Muscle of back (tissue), 11 donors: Measurements from ENCODE around the gene TOMM40L. TPM values are rescaled to one million over a fixed set of nuclear protein-coding genes. Genes with fewer than 3 reads are reported as not detected.
"Not testable (repeated sequence)": the region's sequence is repeated elsewhere in the genome, so short reads cannot be mapped to it uniquely, and the experiment has no call there.

Experiments used
- DNase-seq, 3 donors: peaks; one replicate each; pipeline versions ENCODE4 v3.0.0 to v3.0.0-alpha.2; 2013
- polyA plus RNA-seq, 10 donors: library from polyadenylated mRNA; unstranded; fragments of 120-200 nt; gene quantifications; one replicate each; pipeline ENCODE4 v1.2.1, GENCODE V29; 2013; ENCODE audit not compliant: insufficient read length in 10 of 10

The TOMM40L gene
- polyA plus RNA-seq, 10 donors: 8.7 to 11.3 (median 9.4) TPM

DNA sequence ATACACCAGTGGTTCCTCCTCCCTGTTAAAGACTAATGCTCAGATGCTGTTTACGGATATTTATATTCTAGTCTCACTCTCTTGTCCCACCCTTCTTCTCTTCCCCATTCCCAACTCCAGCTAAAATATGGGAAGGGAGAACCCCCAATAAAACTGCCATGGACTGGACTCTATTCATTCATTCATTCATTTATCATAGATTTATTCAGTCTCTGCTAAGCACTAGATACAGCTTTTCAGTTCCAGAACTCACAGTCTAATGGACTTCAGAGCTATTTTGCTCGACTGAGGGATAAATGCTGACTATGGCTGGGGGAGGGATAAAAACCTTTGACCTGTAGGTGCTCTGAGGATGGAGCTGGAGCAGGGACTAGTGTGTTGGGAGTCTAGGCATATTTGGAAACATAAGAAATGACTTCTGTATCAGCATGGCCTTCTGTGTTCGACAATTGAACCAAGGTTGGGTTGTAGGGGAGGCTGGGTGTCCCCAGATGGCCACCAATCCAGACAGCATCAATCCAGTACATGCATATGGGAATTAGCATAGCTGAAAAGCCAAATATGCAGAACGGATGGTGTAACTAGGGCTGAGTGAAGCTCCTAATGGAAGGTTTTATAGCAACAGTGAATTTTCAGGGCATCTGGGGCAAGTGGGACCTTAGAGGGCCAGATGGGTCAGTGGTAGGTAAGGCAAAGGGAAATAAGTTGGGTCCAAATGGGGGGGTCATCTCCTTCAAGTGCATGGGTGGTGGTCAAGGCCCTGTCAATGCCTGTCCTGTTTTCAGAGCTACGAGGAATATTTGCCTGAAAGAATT is 6.6 kb upstream of the TOMM40L start:
- DNase-seq: no peak

DNA sequence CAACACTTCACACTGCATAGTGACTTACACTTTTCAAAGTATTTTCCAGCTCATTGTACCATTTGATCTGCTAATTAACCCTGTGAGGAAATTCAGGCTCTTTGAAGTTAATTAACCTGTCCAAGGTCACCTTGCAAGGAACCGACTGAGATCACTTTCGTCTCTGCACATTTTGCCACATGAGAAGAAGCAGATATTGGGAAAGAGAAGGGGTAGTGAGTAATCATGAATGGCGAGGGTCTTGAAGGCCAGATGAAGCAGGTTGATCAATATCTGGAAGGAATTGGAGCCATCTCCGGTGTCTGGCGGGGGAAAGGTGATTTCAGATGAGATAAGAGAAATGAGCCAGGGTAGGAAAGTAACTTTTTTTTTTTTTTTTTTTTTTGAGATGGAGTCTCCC is 5.9 kb upstream of the TOMM40L start:
- no peak for DNase-seq

DNA sequence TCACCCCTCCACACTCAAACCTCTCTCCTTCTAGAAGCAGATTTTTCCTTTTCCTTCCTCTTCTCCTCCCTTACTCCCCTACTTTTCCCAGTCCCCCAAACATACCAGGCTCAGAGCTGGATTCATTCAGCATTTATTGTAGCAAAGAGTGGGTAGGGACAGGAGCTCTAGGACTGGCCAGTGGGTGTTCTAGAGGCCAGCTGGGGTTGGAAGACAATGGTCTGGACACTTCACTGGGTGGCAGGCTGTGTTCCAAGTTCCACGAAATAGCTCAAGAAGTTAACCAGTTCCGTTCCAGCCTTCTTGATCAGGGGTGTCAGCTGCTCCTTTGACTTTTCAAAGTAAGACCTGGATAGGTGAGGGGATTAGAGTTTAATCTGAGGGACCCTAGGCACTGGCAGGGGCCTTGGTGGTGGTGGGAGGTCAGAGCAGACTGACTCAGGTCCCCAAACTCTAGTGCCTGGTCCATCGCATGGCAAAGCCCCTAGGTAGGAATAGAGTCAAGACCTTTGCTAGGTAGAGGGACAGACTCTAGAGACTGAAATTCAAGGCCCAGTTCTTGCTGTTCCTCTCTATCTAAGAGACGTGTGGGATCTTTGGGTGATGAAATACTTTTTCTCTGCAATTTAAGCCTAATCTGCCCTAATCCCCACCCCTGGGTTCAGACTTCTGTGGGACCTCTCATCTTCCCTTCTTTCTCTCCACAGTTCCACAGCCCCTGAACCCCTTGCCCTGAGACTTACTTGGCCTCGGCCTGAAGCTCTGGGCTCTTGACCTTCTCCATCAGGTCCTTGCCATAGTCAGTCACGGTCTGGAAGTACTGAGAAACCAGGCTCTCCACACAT is 3.5 kb upstream of the TOMM40L start:
- DNase-seq: no peak

DNA sequence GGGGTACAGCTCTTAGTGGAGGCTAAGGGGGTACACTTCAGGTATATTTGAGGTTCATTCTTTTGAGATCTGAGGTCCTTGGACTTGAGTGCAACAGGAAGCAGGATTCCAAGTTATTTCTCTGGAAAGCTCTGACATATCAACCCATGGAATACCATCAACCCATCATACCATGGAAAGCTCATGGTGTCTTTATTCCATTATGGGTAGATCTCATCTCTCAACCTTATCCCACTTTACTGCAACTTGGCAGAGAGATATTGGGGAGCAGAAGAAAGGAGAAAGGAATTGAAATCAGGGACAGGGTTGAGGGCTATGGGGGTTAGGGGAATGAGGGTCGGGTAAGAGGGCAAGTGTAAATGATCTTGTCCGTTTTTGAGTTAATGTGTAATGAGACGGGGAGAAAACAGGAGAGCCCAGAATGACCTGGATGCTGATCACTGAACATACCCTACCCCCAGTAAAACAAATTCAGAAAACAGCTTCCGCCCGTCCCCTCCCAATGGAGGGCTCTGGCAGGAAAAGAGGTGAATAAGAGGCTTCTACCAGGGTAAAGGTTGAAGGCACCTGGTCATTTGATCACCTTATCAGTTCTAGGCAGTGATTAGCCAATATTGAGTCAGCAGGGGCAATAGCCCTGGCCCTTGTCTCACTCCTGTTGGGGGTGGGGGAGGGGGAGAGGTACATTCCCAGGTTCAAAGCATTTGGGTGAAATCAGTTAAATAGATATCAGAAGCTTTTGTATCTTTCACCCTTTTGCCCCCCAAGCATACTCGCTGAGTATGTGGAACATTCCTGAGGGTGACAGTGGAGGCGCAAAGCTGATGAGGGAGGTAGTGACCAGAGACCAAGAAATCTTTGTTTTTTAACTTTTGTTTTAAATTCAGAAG is 1.8 kb upstream of the TOMM40L start:
- DNase-seq: no peak

DNA sequence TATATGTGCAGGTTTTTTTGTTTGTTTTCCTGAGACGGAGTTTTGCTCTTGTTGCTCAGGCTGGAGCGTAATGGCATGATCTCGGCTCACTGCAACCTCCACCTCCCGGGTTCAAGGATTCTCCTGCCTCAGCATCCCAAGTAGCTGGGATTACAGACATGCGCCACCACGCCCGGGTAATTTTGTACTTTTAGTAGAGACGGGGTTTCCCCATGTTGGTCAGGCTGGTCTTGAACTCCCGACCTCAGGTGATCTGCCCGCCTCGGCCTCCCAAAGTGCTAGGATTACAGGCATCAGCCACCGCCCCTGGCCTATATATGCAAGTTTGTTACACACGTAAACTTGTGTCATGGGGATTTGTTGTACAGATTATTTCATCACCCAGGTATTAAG is 1.2 kb upstream of the TOMM40L start:
- DNase-seq: not testable (repeated sequence)

DNA sequence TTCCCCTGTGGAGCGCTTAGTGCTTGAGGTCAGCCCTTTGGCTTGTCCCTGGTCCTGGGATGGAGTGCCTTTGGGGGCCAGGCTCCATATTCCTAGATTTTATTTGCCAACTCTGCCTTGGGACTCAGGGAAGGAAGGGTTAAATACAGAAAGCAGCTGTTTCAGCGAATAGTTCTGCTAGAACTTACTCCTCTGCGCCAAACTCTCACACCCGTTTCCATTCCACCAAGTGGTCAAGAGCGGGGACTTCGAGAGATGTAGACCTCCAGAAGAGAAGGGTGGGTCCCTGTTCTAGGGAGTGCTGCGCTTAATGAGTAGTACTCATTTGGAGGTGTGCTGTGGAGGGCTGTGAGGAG is 704 bp upstream of the TOMM40L start:
- DNase-seq: no peak

DNA sequence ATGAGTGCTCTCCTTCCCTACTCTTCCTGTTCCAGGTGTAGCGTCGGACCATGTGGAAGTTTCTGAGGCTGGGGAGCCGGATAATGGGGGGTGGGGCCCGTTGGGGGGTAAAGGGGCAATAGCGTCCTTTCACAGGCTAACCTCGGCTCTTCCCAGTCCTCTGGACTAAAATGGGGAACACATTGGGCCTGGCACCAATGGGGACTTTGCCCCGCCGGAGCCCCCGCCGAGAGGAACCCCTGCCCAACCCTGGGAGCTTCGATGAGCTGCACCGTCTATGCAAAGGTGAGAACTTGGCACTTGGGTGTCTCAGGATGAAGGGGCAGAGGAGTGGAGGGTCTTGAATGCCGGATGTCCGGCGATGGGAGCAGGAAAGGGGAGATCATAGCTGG is 456 bp downstream of the TOMM40L start:
- DNase-seq: no peak

DNA sequence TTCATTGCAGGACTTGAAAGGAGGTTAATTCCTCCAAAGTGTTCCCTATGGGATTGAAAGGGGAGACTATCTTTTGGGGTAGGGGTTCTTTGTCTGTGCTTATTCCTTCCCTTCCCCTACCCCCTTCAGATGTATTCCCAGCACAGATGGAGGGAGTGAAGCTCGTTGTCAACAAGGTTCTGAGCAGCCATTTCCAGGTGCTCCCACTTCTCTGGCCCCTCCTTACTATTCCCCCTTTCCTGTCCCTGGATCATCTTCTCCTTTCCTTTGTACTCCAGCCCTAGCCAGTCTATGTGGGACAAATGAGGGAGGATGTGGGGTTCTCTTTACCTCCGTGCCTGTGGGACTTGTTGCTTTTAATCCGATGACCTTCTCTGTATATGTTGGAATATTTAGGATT is 899 bp downstream of the TOMM40L start:
- no peak for DNase-seq

DNA sequence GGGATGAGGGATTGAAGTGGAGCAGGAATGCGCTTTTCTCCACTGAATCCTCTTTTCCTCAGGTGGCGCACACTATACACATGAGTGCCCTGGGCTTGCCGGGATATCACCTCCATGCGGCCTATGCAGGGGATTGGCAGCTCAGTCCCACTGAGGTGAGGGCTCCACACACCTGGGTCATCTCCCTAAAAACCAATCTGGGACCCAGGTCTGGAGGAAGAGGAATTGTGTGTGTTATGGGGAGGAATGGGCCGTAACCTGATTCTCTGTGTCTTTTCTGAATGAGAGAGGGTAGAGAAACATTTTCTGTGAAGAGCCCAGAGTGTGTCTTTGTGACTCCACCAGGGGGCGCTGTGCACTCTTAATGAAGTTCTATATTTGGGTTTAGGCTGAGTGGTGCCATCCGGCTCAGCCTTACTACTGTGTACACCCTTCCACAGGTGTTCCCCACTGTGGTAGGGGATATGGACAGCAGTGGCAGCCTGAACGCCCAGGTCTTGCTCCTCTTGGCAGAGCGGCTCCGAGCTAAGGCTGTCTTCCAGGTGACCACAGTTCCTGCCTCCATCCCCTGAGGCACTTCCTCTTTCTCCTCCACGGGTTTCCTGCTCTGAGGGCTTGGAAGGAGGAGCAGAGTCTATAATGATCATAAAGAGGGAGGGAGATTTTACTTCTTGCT is 1.5 kb downstream of the TOMM40L start:
- DNase-seq: peak; percentile 62 to 86 (median 77)

DNA sequence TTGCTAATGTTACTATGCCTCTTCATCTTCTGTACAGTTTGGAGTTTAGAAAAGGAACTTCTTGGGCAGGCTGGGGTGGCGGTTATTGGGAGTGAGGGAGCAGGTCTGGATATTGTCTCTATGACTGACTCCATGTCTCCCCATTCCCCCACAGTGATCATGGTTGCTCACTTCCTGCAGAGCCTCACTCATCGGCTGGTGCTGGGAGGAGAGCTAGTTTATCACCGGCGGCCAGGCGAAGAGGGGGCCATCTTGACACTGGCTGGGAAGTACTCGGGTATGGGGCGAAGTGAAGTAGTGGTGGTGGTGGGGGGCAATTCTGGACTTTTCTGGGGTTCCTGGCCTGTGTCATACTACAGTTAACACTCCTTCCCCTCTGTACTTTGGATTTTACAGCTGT is 2.2 kb downstream of the TOMM40L start:
- no peak for DNase-seq

DNA sequence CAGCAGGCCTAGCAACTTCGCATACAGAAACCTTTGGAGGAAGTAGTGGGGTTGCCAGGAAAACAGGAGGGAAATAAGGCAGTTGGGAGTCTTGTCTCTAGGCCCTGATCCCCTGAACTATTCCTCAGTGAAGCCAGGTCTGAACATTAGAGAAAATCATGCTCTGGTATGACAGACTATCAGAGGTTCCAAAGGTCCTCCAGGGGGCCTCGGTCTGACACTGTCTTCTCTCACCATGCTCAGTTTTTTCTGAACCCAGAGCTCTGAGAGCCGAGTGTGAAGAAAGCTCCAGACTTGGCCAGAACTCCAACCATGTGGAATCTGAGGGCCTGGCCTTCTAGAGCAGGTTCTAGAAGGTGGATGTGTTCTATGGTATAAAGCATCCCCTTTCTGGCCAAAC is 4.0 kb downstream of the TOMM40L start:
- DNase-seq: no peak

DNA sequence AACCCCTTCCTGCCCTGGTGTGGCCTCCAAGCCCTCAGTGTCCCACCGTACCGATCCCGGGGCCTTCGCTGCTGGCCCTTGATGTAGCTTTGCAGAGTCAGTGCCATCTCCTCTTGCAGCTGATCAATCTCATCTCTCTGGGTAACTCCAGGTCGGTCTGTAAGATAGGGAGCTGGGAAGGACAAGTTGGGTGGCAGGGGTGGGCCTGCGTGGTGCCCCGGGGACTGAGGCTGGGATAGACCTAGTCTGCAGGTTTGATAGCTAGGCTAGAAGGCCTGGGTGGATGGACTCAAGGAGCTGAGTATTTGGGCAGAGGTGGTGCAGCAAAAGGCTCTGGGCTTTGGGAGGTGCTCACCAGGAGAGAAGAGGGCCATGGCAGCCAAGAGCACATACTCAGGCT is 4.9 kb downstream of the TOMM40L start:
- DNase-seq: no peak

DNA sequence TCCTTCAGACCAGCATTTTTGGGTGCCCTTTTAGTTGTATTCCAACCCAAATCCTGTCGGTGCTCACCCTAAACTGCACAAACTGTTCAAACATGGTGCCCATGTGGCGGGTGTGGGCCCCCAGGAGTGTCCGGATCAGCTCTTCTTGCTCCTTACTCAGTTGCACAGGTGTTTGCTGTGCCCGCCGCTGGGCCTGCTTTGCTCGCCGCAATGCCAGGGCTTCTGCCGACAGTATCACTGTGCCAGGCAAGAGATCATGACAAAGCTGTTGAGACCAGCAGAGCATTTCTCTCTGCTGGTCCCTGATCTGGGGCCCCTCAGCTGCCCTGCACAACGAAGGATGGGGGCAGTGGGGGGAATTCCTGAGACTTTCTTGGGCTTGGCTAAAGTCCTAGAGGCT is 7.2 kb downstream of the TOMM40L start:
- no peak for DNase-seq

DNA sequence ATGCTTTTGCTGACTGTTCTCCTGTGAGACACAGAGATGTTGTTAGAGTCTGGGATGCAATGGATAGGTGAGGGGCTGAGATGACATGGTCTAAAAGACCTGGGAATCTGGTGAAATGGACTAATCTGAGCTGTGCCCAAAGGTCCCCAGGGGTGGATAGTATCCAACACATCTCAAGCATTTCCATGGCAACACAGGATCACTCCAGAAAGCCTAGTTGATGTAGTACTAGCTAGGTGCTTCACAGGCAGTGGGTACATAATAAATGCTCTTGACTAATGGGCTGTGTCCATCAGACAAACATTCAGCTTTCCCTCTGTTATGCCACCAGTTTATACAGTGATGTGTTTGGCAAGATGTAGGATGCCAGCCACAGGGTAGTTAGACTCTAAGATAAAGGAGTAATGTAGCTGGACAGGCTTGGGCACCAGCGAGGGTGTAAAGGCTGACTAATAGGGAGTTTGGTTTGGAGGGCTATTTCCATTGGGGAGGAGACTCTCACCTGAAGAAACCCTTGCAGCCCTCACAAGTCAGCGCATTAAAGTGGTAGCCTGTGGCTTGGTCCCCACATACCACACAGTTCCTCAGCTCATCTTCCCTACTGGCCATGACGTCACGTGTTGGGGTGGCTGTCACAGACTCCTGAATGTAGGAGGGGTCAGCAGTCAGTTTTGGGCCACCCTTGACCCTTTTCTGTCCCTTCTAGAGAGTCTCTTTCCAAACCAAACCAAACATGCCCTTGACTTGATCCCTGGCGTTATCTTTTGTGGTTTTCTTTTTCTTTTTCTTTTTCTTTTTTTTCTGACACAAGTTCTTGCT is 10.3 kb downstream of the TOMM40L start:
- DNase-seq: no peak

DNA sequence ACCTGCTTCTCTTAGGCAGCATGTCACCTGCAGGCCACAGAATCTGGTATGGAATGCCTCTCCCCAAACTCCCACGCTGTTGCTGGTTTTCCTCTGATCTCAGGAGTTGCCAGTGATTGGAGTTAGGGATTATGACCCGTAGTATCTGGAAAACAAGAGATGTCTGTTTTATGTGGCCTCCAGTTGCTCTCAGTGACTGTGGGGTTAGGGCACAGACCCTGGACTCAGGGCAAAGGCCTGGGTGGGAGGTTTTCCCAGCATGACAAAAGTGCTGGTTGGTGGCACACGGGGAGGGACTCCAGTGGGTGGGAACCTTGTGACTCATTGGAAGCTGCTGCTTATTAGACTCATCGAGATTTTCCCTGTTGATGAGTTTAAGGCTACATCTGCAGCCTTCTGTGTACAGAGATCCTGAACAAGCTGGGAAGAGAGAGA is 12.2 kb downstream of the TOMM40L start, which contains the start of gene NR1I3:
Gene NR1I3, minus strand, starts transcription at position 165 of the 435 bp plus-strand sequence. CDS start 1,638 bp downstream, outside the sequence.
- DNase-seq: no peak

DNA sequence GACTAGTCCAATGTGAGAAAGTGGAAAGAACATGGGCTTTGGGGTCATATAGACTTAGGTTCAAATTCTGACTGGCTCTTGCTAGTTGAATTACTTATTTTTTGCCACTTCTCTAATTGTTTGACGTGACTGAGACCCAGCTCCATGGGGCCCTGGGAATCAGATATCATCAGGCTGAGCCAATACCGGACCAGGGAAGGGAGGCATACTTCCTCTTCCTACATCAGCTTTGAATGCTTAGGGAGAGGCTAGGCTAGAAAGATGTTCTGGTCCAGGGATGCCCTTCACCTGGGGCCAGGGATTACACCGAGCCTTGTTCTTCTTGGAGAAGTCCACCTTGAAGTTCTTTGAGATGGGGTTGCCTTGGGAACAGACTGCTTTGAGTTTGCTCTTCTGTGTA is 15.8 kb downstream of the TOMM40L start:
- DNase-seq: no peak

DNA sequence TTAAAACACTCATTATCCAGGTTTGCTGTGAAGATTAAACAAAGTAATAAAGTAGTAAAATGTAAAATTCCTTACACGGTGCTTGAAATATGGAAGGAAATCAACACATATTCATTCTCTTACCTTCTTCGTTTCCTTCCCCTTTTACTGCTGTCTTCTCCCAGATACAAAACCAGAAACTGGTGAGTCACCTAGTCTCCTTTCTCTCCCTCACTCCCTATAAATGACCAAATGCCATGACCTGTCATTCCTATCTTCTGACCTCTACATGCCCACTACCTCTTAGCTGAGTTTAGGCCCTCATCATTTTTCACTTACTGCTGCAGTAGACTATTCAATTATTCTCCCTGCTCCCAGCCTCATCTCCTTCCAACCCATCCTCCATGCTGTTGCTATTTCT is 16.5 kb downstream of the TOMM40L start:
- no peak for DNase-seq

DNA sequence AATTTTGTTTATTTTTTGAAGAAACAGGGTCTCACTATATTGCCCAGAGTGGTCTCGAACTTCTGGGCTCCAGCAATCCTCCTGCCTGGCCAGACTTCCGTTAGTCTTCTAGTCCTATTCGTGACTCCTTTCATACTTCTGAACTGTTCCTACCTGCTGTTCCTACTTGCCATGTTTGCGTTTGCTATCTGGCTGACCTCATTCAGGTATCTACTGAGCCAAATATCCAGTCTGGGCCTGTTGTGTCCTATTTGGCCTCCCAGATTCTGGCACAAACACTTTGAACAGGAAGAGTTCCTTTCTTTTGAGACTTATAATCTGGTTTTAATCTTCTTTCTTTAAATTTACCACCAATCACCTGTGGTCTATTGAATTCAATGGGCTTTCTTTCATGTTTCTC is 19.0 kb downstream of the TOMM40L start:
- no peak for DNase-seq

DNA sequence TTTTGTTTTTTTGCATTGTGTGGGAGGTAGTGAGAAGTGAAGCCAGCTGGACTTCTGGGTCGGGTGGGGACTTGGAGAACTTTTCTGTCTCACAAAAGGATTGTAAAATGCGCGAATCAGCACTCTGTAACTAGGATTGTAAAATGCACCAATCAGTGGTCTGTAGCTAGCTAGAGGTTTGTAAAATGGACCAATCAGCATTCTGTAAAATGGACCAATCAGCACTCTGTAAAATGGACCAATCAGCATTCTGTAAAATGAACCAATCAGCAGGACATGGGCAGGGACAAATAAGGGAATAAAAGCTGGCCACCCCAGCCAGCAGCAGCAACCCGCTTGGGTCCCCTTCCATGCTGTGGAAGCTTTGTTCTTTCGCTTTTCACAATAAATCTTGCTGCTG is 24.2 kb downstream of the TOMM40L start:
- DNase-seq: not testable (repeated sequence)

DNA sequence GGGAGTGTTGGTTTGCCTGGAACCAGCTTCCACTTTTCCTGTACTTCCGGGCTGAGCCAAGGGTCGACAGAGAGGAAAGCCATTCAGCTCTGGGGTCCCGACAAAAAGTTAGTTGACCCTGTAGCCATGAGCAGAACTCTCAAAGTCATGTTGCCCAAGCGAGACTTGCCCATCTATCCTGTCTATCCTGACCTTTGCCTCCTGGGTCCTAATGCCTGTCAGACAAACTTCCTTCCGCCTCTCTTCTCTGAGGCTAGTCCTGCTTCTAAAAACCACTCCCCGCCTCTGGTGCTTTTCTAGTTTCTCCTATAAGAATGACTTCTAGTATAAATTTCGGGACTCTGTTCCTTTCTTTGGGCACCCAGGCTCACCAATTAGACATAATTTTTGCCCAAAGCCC is 25.0 kb downstream of the TOMM40L start:
- DNase-seq: no peak

DNA sequence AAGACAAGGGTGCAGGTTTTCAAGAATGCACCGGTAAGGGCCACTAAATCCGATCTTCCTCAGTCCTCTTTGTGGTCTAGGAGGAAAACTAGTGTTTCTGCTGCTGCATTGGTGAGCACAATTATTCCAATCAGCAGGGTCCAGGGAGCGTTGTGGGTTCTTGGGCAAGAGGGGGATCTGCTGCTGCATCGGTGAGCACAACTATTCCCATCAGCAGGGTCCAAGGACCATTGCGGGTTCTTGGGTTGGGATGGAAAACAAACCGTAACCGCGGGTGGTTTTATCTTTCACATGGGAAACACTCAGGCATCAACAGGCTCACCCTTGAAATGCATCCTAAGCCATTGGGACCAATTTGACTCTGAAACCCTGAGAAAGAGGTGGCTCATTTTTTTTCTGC is 25.7 kb downstream of the TOMM40L start:
- DNase-seq: no peak
